CD8-positive, alpha-beta memory T cell (primary cell): ENCODE results near the gene FBH1. TPM values are rescaled to one million over a fixed set of nuclear protein-coding genes. Genes with fewer than 3 reads are reported as not detected.
A peak's percentile ranks its signal among the peaks of the same experiment; 100 is the strongest.
"Not testable (repeated sequence)": the region's sequence is repeated elsewhere in the genome, so short reads cannot be mapped to it uniquely, and the experiment has no call there.

Experiments used
- CTCF ChIA-PET: fragments of 350-600 bp; sonication (Branson Sonifier 250); formaldehyde crosslinking; loops from one replicate; lab custom pipeline; 2021; ENCODE audit warnings: antibody characterized with exemption; lab: Charles Lee
- POLR2A ChIA-PET: fragments of 350-600 bp; sonication (Branson Sonifier 250); formaldehyde crosslinking; loops from one replicate; lab custom pipeline; 2021; ENCODE audit warnings: antibody characterized with exemption; lab: Charles Lee
- DNase-seq, 5 donors: peaks; one replicate each; pipeline versions ENCODE4 v3.0.0 to v3.0.0-alpha.2; 2020 to 2022; ENCODE audit warnings: mixed read lengths in 1 of 5
- H3K27ac ChIP-seq: one replicate; pipeline ENCODE4 v1.7.0; 2013; ENCODE audit warnings: low read depth, mild to moderate bottlenecking, low read length, moderate library complexity
- H3K27me3 ChIP-seq: 2 replicates; pipeline ENCODE4 v1.7.0; 2013; ENCODE audit warnings: low read length, mild to moderate bottlenecking; ENCODE audit not compliant: insufficient read depth, poor library complexity, severe bottlenecking
- H3K36me3 ChIP-seq: 2 replicates; pipeline ENCODE4 v1.7.0; 2013; ENCODE audit warnings: mild to moderate bottlenecking, low read length, moderate library complexity; ENCODE audit not compliant: insufficient read depth
- H3K4me1 ChIP-seq: 2 replicates; pipeline ENCODE4 v1.7.0; 2013; ENCODE audit warnings: mild to moderate bottlenecking, low read length, moderate library complexity; ENCODE audit not compliant: insufficient read depth
- H3K4me3 ChIP-seq: 2 replicates; pipeline ENCODE4 v1.7.0; 2013; ENCODE audit warnings: mild to moderate bottlenecking, low read length
- H3K9me3 ChIP-seq: 2 replicates; pipeline ENCODE4 v1.7.0; 2013; ENCODE audit warnings: mild to moderate bottlenecking, low read length
- H3K27ac Mint-ChIP-seq, 8 donors: one replicate each; pipeline ENCODE4 v1.8.0; 2020 to 2021; ENCODE audit warnings: mixed read lengths in 8 of 8, mild to moderate bottlenecking in 6 of 8, inconsistent platforms in 3 of 8, moderate library complexity in 3 of 8
- H3K27me3 Mint-ChIP-seq, 2 donors: one replicate each; pipeline ENCODE4 v1.8.0; 2020 to 2021; ENCODE audit warnings: mixed read lengths in 2 of 2, mild to moderate bottlenecking in 1 of 2, moderate library complexity in 1 of 2
- H3K36me3 Mint-ChIP-seq, 3 donors: one replicate each; pipeline ENCODE4 v1.8.0; 2020 to 2021; ENCODE audit warnings: mixed read lengths in 3 of 3, inconsistent platforms in 1 of 3, mild to moderate bottlenecking in 1 of 3
- H3K4me1 Mint-ChIP-seq, 3 donors: one replicate each; pipeline ENCODE4 v1.8.0; 2020 to 2021; ENCODE audit warnings: mixed read lengths in 3 of 3, inconsistent platforms in 1 of 3, mild to moderate bottlenecking in 1 of 3
- H3K4me3 Mint-ChIP-seq, 7 donors: one replicate each; pipeline ENCODE4 v1.8.0; 2020 to 2021; ENCODE audit warnings: mixed read lengths in 7 of 7, mild to moderate bottlenecking in 6 of 7, moderate library complexity in 4 of 7, inconsistent platforms in 2 of 7
- H3K9me3 Mint-ChIP-seq, 5 donors: one replicate each; pipeline ENCODE4 v1.8.0; 2020 to 2022; ENCODE audit warnings: mixed read lengths in 5 of 5, mild to moderate bottlenecking in 3 of 5, moderate library complexity in 2 of 5, inconsistent platforms in 1 of 5
- polyA plus RNA-seq: library from polyadenylated mRNA; unstranded; fragments of 300-500 nt; fragmentation: Illumina TruSeq; gene quantifications from one replicate; pipeline ENCODE4 v1.2.3, GENCODE V29; 2021
- total RNA-seq, 2 experiments: library from RNA; stranded (reverse); gene quantifications; one replicate each; pipeline ENCODE4 v1.2.3, GENCODE V29; 2021

The FBH1 gene
- total and polyA plus RNA-seq, 3 experiments from 2014 or later = 58.7 to 82.2 (median 59.3) TPM

DNA sequence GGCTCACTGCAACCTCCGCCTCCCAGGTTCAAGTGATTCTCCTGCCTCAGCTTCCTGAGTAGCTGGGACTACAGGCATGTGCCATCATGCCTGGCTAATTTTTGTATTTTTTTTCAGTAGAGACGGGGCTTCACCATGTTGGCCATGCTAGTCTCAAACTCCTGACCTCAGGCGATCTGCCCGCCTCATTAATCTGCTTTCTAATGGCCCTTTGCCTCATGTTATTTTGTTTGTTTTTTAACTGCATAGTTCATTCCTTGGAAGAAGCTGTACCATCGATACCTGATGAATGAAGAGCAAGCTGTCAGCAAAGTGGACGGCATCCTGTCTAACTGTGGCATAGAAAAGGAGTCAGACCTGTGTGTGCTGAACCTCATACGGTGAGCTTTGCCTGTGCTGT is 18.6 kb downstream of the FBH1 start:
- H3K4me3 Mint-ChIP-seq, H3K27me3 ChIP-seq, H3K27ac Mint-ChIP-seq, CTCF ChIA-PET, H3K27me3 Mint-ChIP-seq, H3K4me1 ChIP-seq, H3K27ac ChIP-seq, H3K9me3 Mint-ChIP-seq, DNase-seq, H3K9me3 ChIP-seq, H3K4me3 ChIP-seq: not testable (repeated sequence)
- H3K36me3 Mint-ChIP-seq = peaks cover 12 to 80% (median 28%) of the 10 kb centered on the region in 3 donors
- peaks cover 11 to 27% (median 25%) of the 10 kb centered on the region in 3 donors for H3K4me1 Mint-ChIP-seq
- POLR2A ChIA-PET = interaction anchor here (0.7 kb wide), 1 partner anchor 83 kb away, joined by 3 read pairs; no protein-coding TSS in a partner anchor
- H3K36me3 ChIP-seq = peaks cover 43% of the 10 kb centered on the region

DNA sequence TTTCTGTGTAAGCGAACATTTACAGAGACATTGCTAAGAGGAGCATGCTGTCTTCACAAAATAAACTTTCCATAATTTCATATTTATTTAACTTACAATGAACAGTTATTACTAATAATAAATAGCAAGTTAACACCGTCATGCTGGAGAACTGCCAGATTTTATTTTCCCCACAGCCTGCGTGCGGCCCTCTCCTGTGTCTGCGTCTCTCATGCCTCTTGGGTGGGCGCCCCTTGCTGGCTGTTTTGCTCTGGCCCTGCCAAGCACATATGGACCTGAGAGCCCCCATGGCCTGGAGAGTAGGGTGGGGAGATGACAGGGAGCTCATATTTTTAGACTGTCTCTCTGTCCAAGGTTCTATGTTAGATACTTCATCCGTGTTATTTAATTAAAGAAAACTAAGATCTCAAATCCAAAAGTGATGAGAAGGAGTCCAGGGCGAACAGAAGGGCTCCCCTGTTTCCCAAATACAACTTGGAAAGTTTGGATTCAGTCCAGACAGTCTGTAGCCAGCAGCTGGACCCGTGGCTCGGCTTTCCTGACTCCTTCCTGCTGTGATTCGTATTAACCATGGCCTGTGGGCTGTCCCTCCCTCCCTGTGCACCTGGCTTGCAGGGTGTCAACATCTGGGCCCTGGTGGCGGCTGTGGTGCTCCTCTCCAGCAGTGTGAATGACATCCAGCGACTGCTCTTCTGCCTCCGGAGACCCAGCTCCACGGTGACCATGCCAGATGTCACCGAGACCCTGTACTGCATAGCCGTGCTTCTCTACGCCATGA is 20.5 kb downstream of the FBH1 start:
- H3K27ac Mint-ChIP-seq = peak overlapping the region in 1 of 8 donors; percentile 73
- DNase-seq = no peak
- H3K4me1 ChIP-seq = no peaks in the 10 kb centered on the region
- H3K36me3 Mint-ChIP-seq = peaks cover 10 to 89% (median 33%) of the 10 kb centered on the region in 3 donors
- H3K4me3 ChIP-seq = no peak overlapping the region
- H3K27ac ChIP-seq = no peak overlapping the region
- H3K27me3 Mint-ChIP-seq = no peaks in the 10 kb centered on the region
- ChIA-PET CTCF (interaction anchor here (1.3 kb wide), 1 partner anchor 37 kb away, joined by 3 read pairs; no protein-coding TSS in a partner anchor), POLR2A (no interaction called here)
- H3K9me3 ChIP-seq = no peaks in the 10 kb centered on the region
- no peaks in the 10 kb centered on the region for H3K27me3 ChIP-seq
- H3K4me1 Mint-ChIP-seq = peaks cover 11 to 24% (median 18%) of the 10 kb centered on the region in 3 donors
- H3K4me3 Mint-ChIP-seq = no peak overlapping the region
- H3K36me3 ChIP-seq = peaks cover 59% of the 10 kb centered on the region
- no peaks in the 10 kb centered on the region for H3K9me3 Mint-ChIP-seq

DNA sequence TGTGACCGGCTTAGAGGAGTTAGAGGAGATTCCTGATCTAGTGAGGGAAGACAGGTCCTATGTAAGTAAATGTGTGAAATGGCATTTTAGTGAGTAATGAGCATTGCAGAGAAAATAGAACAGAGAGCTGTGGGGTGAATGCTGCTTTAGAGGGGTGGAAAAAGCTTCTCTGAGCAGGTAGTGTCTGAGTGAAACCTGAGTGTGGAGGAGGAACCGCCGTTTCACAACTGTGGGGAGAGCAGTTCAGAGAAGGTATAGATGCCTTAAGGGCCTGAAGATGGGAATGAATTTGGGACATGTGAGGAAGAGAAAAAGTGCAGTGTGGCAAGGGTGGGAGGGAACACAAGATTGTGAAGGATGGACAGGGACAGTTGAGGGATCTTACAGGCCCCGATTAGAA is 21.6 kb downstream of the FBH1 start:
- Mint-ChIP-seq H3K4me1 (peaks cover 10 to 15% (median 10%) of the 10 kb centered on the region in 3 donors), H3K9me3 (no peaks in the 10 kb centered on the region), H3K27me3 (no peaks in the 10 kb centered on the region), H3K36me3 (peaks cover 7 to 89% (median 38%) of the 10 kb centered on the region in 3 donors), H3K4me3 (no peak overlapping the region), H3K27ac (peak overlapping the region in 2 of 8 donors; percentile 7 to 70)
- no peaks in the 10 kb centered on the region for H3K9me3 ChIP-seq
- peaks cover 65% of the 10 kb centered on the region for H3K36me3 ChIP-seq
- H3K4me3 ChIP-seq = no peak overlapping the region
- H3K27me3 ChIP-seq = no peaks in the 10 kb centered on the region
- H3K27ac ChIP-seq = no peak overlapping the region
- POLR2A ChIA-PET = no interaction called here
- no peaks in the 10 kb centered on the region for H3K4me1 ChIP-seq
- no peak for DNase-seq
- CTCF ChIA-PET = no interaction called here

DNA sequence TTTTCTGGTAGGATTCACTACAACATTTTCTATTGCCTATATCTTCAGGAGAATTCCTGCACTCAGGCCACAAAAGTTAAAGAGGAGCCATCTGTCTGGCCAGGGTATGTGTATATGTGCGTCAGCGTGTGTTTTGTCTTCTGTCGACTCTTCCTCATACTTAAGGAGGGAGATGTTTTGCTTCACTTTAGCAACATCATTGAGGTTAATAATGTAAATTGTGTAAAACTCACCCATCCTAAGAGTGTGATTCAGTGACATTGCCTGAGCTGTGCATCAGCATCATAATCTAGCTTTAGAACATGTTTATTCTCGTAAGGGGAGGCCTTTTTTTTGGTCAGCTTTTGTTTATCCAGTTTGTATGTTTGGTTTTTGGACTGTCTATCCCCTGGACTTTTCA is 23.7 kb downstream of the FBH1 start:
- Mint-ChIP-seq H3K4me3 (no peak overlapping the region), H3K9me3 (no peaks in the 10 kb centered on the region), H3K36me3 (peaks cover 4 to 94% (median 34%) of the 10 kb centered on the region in 3 donors), H3K27ac (no peak overlapping the region), H3K27me3 (no peaks in the 10 kb centered on the region), H3K4me1 (peaks cover 0 to 2% (median 0%) of the 10 kb centered on the region in 3 donors)
- ChIA-PET CTCF (no interaction called here), POLR2A (no interaction called here)
- no peaks in the 10 kb centered on the region for H3K27me3 ChIP-seq
- H3K9me3 ChIP-seq = no peaks in the 10 kb centered on the region
- no peak for DNase-seq
- H3K36me3 ChIP-seq = peaks cover 85% of the 10 kb centered on the region
- no peak overlapping the region for H3K4me3 ChIP-seq
- H3K27ac ChIP-seq = no peak overlapping the region
- no peaks in the 10 kb centered on the region for H3K4me1 ChIP-seq

DNA sequence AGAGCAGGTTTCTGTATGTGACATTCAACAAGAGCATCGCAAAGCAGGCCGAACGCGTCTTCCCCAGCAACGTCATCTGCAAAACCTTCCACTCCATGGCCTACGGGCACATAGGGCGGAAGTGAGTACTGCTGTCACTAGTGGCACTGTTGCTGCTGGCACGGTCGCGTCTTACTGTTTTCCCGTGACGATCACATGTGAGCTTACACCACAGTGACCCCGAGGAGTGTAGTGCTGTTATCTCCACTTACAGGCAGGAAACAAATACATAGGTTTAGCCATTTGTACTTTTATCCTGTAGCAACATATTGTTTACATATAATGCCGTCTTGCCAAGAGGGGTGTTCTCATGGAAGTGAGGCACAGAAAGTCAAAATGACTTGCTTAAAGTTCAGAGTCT is 25.4 kb downstream of the FBH1 start:
- no peak overlapping the region for H3K27ac ChIP-seq
- no peaks in the 10 kb centered on the region for H3K9me3 Mint-ChIP-seq
- peaks cover 0 to 93% (median 33%) of the 10 kb centered on the region in 3 donors for H3K36me3 Mint-ChIP-seq
- DNase-seq = no peak
- H3K36me3 ChIP-seq = peaks cover 78% of the 10 kb centered on the region
- ChIA-PET CTCF (no interaction called here), POLR2A (no interaction called here)
- H3K9me3 ChIP-seq = no peaks in the 10 kb centered on the region
- no peak overlapping the region for H3K4me3 ChIP-seq
- H3K27me3 Mint-ChIP-seq = no peaks in the 10 kb centered on the region
- H3K27me3 ChIP-seq = no peaks in the 10 kb centered on the region
- no peak overlapping the region for H3K4me3 Mint-ChIP-seq
- peaks cover 0 to 2% (median 0%) of the 10 kb centered on the region in 3 donors for H3K4me1 Mint-ChIP-seq
- no peak overlapping the region for H3K27ac Mint-ChIP-seq
- no peaks in the 10 kb centered on the region for H3K4me1 ChIP-seq

DNA sequence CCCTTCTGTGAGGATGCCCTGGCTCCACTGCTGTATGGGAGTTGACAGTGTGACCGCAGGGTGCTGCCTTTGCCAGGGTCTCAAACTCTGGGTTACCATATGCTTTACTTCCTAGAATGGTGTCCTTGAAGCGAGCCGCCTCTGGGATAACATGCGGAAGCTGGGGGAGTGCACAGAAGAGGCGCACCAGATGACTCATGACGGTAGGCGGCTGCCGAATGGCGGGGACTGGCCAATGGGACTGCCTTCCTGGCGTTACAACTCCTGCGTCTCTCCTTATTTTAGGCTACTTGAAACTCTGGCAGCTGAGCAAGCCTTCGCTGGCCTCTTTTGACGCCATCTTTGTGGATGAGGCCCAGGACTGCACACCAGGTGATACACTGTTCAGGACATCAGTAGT is 27.3 kb downstream of the FBH1 start:
- no peaks in the 10 kb centered on the region for H3K27me3 Mint-ChIP-seq
- peaks cover 3 to 97% (median 35%) of the 10 kb centered on the region in 3 donors for H3K36me3 Mint-ChIP-seq
- peak overlapping the region in 1 of 8 donors; percentile 9 for H3K27ac Mint-ChIP-seq
- CTCF ChIA-PET = no interaction called here
- Histone ChIP-seq H3K27me3 (no peaks in the 10 kb centered on the region), H3K4me3 (no peak overlapping the region), H3K4me1 (no peaks in the 10 kb centered on the region), H3K27ac (no peak overlapping the region), H3K9me3 (no peaks in the 10 kb centered on the region), H3K36me3 (peaks cover 80% of the 10 kb centered on the region)
- H3K4me1 Mint-ChIP-seq = no peaks in the 10 kb centered on the region
- no peak for DNase-seq
- no peaks in the 10 kb centered on the region for H3K9me3 Mint-ChIP-seq
- no peak overlapping the region for H3K4me3 Mint-ChIP-seq
- POLR2A ChIA-PET = no interaction called here

DNA sequence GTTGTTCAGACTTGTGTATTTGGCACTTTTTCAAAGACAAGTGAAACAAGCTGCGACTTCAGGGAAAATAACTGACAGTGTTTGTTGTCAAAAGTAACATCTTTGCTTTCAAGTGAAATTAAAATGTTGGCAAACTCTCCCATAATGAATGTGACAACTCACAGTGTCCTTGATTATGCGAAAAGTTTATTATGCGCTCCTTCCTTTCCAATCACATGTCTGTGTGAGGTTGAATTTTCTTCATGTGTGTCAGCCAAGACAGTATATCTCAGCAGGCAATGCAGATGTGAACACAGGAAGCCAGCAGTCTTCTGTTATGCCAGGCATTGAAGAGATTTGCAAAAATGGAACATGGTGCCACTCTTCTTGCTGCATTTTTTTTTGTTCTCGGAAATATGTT is 28.7 kb downstream of the FBH1 start:
- Histone ChIP-seq H3K36me3 (peaks cover 86% of the 10 kb centered on the region), H3K9me3 (no peaks in the 10 kb centered on the region), H3K4me1 (no peaks in the 10 kb centered on the region), H3K27ac (no peak overlapping the region), H3K27me3 (no peaks in the 10 kb centered on the region), H3K4me3 (no peak overlapping the region)
- no peaks in the 10 kb centered on the region for H3K27me3 Mint-ChIP-seq
- DNase-seq = no peak
- H3K9me3 Mint-ChIP-seq = no peaks in the 10 kb centered on the region
- H3K27ac Mint-ChIP-seq = peak overlapping the region in 1 of 8 donors; percentile 11
- no peak overlapping the region for H3K4me3 Mint-ChIP-seq
- POLR2A ChIA-PET = no interaction called here
- peaks cover 3 to 97% (median 34%) of the 10 kb centered on the region in 3 donors for H3K36me3 Mint-ChIP-seq
- CTCF ChIA-PET = no interaction called here
- no peaks in the 10 kb centered on the region for H3K4me1 Mint-ChIP-seq

DNA sequence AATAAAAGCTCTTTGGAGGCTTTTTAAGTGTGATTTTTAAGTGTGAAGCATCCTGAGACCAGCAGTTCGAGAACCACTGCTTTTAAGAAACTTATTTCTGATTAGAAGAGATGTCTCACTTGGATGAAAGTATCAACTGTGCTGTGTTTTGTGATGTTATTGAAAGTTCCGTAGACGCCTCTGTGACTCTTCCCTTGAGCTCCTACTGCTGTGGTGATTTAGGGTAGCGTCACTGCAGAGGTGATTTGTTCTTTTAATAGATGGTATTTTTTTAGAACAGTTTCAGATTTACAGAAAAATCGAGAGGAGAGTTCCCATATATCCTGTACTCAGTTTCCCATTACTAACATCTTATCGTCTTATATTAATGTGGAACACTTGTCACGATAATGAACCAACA is 29.5 kb downstream of the FBH1 start:
- Mint-ChIP-seq H3K9me3 (no peaks in the 10 kb centered on the region), H3K27ac (no peak overlapping the region), H3K4me3 (no peak overlapping the region), H3K27me3 (no peaks in the 10 kb centered on the region), H3K36me3 (peaks cover 3 to 97% (median 38%) of the 10 kb centered on the region in 3 donors), H3K4me1 (no peaks in the 10 kb centered on the region)
- H3K4me3 ChIP-seq = no peak overlapping the region
- DNase-seq = no peak
- ChIA-PET POLR2A (no interaction called here), CTCF (no interaction called here)
- peaks cover 86% of the 10 kb centered on the region for H3K36me3 ChIP-seq
- H3K27me3 ChIP-seq = no peaks in the 10 kb centered on the region
- H3K27ac ChIP-seq = no peak overlapping the region
- H3K9me3 ChIP-seq = no peaks in the 10 kb centered on the region
- no peaks in the 10 kb centered on the region for H3K4me1 ChIP-seq
